ENCODE data around the gene WDR64. TPM values are rescaled to one million over a fixed set of nuclear protein-coding genes. Genes with fewer than 3 reads are reported as not detected.

The WDR64 gene
- total and polyA plus RNA-seq, 8 donors = not detected

DNA sequence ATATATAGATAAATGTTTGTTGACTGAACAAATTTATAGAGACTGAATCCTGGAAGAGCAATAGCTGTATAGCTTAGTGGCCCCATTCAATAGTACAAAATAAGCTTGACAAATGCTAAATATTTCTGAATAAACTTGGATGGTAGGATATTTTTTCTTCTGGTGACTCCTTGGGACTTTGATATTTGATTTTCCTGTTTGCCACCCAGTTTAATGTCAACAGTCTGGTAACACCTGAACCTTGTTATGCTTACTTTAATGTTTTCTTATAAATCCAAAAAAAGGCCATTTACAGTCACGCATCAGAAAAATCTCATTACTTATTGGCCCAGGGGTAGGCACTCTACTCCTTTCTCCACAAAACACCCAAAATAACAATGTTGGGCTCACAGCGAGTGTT is 30.8 kb downstream of the WDR64 start:
- DNase-seq (no peak), ATAC-seq (no peak), FAIRE-seq (no peak)
- WGBS, 2 donors = 59 to 83% methylated on average over 2 of the region's 2 CpGs
- no peaks in the 10 kb centered on the region for H3K4me1 ChIP-seq
- H3K27me3 ChIP-seq = peaks cover 0 to 4% (median 0%) of the 10 kb centered on the region in 4 donors
- H3K36me3 ChIP-seq = no peaks in the 10 kb centered on the region
- no peak overlapping the region for H3K27ac ChIP-seq
- TF ChIP-seq, protein P1, sequence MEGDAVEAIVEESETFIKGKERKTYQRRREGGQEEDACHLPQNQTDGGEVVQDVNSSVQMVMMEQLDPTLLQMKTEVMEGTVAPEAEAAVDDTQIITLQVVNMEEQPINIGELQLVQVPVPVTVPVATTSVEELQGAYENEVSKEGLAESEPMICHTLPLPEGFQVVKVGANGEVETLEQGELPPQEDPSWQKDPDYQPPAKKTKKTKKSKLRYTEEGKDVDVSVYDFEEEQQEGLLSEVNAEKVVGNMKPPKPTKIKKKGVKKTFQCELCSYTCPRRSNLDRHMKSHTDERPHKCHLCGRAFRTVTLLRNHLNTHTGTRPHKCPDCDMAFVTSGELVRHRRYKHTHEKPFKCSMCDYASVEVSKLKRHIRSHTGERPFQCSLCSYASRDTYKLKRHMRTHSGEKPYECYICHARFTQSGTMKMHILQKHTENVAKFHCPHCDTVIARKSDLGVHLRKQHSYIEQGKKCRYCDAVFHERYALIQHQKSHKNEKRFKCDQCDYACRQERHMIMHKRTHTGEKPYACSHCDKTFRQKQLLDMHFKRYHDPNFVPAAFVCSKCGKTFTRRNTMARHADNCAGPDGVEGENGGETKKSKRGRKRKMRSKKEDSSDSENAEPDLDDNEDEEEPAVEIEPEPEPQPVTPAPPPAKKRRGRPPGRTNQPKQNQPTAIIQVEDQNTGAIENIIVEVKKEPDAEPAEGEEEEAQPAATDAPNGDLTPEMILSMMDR (IDR thresholded peaks at IDR 0.05) = no peak
- no peak overlapping the region for H3K4me3 ChIP-seq
- H3K9me3 ChIP-seq = no peaks in the 10 kb centered on the region
- intact Hi-C loops (cut with DNase I) = no loop called here

- Histone ChIP-seq H3K27ac (no peak overlapping the region), H3K27me3 (peaks cover 0 to 4% (median 0%) of the 10 kb centered on the region in 4 donors), H3K9me3 (no peaks in the 10 kb centered on the region), H3K36me3 (no peaks in the 10 kb centered on the region), H3K4me1 (peaks cover 0 to under 1% (median 0%) of the 10 kb centered on the region in 3 donors), H3K4me3 (no peak overlapping the region)
- ATAC-seq (no peak), FAIRE-seq (no peak), DNase-seq (no peak)
- WGBS, 2 donors = 92 to 93% methylated on average over 1 of the region's 1 CpG
- TF ChIP-seq, protein P1 (IDR thresholded peaks at IDR 0.05) = no peak
- intact Hi-C loops (cut with DNase I) = no loop called here
Measured at GRCh38 chr1:241684108-241684507, 32.0 kb downstream of the WDR64 start.

DNA sequence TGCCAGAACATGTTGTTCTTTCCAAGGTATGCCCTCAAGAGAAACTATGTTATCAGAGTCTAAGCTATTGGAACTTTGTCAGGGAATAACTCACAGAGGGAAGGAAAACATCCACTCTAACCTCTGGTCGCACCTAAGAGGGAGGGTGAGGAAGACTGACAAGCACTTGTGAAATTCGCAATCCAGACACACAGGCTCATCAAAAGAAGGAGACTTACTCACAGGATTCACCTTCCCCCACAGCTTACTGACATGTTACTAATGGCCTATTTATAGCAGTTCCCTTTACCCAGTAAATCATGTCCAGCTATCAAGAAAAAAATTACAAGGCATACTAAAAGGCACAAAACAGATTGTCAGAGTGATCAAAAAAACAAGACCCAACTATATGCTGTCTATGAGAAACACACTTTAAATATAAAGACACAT is 36.9 kb downstream of the WDR64 start:
- TF ChIP-seq, protein P1 (IDR thresholded peaks at IDR 0.05) = no peak
- no peak for FAIRE-seq
- Histone ChIP-seq H3K27me3 (peaks cover 0 to 4% (median 0%) of the 10 kb centered on the region in 4 donors), H3K9me3 (no peaks in the 10 kb centered on the region), H3K4me3 (no peak overlapping the region), H3K36me3 (no peaks in the 10 kb centered on the region), H3K27ac (no peak overlapping the region), H3K4me1 (peaks cover 0 to 5% (median 0%) of the 10 kb centered on the region in 3 donors)
- ATAC-seq = peak in 3 of 4 donors; percentile 47 to 80 (median 60)
- no peak for DNase-seq
- 17 to 23% methylated on average over 2 of the region's 2 CpGs for WGBS, 2 donors
- intact Hi-C loops (cut with DNase I) = no loop called here

DNA sequence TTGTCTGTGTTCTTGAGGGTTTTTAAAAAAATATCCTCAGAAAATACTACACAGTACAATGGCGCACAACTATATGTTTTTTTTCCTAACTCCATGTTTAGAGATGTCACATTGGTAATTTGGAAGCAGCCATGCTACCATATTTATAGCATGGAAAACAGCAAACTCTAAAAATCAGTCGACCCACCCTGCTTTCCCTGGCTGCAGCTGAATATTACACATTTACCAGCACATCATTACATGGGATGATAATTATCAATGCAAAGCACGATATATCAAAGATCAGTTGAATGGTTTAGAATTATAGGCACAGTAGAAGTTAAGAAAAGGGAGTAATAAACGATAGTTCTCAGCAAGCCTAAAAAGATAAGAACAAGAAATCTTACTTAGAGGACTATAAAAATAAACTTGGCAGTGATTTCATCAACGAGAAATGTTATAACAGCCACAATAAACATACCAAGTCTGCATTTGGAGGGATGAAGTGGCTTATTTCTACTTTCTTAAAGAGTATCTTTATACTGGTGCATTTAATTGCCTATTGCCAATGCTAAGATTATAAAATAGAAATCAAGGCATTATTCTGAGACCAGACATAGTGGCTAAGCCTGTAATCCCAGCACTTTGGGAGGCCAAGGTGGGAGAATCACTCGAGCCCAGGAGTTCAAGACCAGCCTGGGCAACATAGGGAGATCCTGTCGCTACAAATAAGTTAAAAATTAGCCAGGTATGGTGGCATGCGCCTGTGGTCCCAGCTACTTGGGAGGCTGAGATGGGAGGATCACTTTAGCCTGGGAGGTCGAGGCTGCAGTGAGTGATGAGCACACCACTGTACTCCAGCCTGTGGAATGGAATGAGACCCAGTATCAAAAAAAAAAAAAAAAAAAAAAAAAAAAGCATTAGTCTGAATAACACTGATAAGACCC is 43.4 kb downstream of the WDR64 start:
- no peaks in the 10 kb centered on the region for H3K27me3 ChIP-seq
- intact Hi-C loops (cut with DNase I) = no loop called here
- TF ChIP-seq, protein P1 (IDR thresholded peaks at IDR 0.05) = no peak
- WGBS, 2 donors = 65 to 72% methylated on average over 9 of the region's 9 CpGs
- H3K4me1 ChIP-seq = no peaks in the 10 kb centered on the region
- no peak for ATAC-seq
- no peaks in the 10 kb centered on the region for H3K36me3 ChIP-seq
- no peak overlapping the region for H3K4me3 ChIP-seq
- DNase-seq = no peak
- H3K27ac ChIP-seq = no peak overlapping the region
- H3K9me3 ChIP-seq = no peaks in the 10 kb centered on the region
- FAIRE-seq = no peak

All from pancreas (tissue), 10 donors.